Activated CD8-positive, alpha-beta memory T cell treated with anti-CD3 and anti-CD28 coated beads for 1 hour (primary cell): ENCODE measurements around the gene PSTPIP1.
A peak's percentile ranks its signal among the peaks of the same experiment; 100 is the strongest.

Source experiments
- DNase-seq, 2 donors: peaks; one replicate each; pipeline ENCODE4 v3.0.0-alpha.2; 2020; ENCODE audit warnings: low read depth in 1 of 2; ENCODE audit errors: extremely low read depth in 1 of 2

PSTPIP1 gene

GRCh38 chr15:76978522-76979330 lies 16.2 kb upstream of the PSTPIP1 start:
- no peak for DNase-seq

DNA sequence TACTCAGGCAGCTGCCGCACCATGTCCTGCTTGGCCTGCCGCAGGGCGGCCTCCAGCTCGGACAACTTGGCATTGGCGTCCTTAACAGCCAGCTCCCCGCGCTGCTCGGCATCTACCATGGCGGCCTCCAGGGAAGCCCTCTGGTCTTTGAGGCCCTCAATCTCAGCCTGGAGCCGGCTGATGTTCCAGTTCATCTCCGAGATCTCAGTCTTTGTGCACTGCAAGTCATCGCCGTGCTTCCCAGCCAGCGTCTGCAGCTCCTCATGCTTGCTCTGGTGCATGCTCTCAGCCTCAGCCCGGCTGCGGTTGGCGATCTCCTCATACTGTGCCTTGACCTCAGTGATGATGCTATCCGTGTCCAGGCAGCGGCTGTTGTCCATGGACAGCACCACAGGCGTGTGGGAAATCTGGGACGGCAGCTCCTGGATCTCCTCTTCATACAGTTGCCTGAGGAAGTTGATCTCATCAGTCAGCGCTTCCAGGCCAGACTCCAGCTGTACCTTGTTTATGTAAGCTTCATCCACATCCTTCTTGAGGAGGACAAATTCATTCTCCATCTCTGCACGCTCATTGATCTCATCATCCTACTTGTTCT lies 15.5 kb upstream of the PSTPIP1 start:
- no peak for DNase-seq

GRCh38 chr15:76979996-76980520 lies 14.9 kb upstream of the PSTPIP1 start:
- DNase-seq, result no peak

DNA sequence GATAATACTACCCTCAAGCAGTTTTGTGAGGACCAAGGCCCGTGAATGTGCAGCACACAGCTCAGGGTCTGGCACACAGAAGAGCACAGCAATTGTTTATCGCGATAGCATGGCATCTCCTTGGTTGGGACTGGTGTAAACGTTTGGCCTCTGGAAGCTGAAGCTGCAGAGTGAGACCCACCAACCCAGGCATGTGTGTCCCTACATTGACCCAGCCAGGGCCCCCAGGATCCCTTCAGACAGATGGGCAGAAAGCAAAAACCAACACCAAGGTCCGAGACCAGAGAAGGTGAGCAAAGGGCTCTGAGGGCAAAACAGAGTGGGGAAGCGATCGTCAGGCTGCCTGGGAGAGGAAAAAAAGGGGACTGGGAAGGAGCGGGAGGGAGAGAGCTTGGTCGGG lies 12.6 kb upstream of the PSTPIP1 start:
- no peak for DNase-seq

GRCh38 chr15:76982756-76983155 lies 12.2 kb upstream of the PSTPIP1 start:
- DNase-seq, result no peak

DNA sequence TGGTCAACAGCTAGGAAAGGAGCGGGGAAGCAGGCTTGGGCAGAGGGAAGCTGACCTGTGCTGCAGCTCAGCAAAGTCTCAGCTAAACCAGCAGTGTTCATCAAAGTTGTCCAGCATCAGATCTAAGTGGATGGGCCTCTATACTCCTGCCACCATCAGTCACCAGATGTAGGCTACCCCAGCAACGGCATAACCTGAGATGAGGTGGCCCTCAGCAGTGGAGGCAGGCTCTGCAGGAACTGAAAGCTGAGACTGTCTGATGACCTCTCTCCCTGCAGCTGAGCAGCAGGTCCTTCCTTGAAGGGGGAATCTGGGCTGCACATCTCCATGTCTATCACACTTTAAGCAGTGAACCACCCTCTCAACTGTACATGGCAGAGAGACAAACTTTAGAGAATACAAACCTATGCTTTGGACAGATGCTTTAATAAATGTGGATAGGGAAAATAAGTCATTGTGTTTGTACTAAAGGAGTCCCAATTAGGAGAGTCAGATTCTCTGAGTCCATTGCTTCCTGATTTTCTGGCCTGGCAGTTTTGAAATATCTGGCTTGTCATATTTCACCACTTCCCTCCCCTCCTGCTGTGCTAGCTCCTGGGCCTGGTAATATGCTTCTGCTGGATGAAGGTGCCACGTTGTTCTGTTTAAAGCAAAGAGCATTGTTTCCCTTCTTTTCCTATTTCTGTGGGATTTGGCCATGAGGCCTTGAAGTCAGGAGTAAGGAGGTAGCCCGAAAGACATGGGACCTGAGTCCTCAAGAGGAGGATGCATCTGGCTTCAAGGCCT lies 11.1 kb upstream of the PSTPIP1 start:
- DNase-seq, result no peak

DNA sequence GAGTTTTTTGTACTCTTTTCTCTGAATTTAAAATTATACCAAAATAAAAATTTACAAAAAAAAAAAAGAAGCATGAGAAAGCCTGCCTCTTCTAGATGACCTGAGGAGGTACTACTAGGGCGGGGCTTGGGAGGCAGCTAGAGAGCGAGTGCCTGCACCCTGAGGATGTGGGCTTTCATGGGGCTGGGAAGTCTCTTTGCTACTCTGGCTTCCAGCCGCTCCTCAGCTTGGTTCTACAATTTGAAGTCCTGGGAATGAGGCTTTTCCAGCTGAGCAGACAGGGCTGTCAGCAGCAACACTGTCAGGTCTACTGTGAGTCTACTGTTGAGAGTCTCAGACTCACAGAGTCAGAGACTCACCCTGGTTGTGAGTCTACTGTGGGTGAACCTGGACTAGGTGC lies 8.2 kb upstream of the PSTPIP1 start:
- DNase-seq, result no peak

- DNase-seq, result no peak
Observed at GRCh38 chr15:76987276-76987675, 7.7 kb upstream of the PSTPIP1 start.

GRCh38 chr15:76987896-76988860 lies 6.7 kb upstream of the PSTPIP1 start:
- DNase-seq, result no peak

DNA sequence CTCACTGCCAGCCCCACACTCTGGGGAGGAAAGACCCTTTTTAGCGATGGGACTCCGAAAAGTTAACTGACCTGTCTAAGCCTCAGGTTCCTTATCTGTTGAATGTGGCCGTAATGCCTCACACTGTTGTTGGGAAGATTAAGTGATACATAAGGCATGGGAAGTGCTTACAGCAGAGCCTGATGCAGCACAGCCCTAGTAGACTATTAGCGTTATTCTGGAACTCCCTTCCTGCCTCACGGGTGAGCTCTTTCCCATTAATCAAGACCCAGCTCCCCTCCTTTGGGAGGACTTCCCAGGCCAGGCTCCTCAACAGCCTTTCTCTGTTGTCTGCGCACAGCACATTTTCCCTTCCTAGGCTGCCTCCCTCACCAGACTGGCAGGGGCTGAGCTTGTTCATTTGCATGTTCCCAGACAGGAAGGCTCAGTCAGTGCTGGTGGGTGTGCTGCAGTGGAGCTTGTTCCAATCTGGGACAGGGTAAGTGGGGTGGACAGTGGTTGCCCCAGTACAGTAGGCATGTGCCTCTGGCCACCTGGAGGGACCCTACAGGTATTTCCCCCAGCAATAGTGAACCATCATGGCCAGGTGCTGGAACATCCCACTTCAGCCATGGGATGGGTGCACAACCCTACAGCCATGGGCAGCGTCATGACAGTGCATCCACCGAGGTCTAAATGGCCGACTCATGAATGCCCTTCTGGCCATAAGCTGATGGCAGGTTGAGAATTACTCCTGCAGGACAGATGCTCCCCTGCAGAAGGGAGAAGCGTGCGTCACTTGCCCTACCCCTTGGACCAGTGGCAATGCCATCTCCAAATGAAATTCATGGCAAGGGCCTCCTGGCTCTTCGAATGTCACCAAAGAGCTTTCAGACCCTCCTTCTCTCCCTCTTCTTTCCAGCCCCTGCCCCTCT lies 5.8 kb upstream of the PSTPIP1 start:
- no peak for DNase-seq

DNA sequence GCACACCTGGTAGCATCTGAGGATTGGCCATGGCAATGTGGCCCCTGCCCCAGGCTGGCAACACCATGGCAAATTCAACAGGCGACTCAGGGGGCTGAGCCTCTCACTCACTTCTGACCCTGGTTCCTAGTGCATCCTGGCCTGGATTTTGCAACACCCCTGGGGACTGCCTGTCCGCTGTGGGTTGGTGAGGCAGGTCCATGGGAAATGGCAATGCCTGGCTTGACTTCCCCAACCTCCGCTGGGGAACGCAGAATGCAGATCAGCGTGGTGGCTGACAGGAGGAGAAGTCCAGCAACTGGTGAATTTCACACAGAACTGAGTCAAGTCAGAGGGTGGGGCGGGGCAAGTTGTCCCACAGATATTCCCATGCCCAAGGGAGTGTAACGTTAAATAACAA lies 3.9 kb upstream of the PSTPIP1 start:
- DNase-seq, result no peak

GRCh38 chr15:76991741-76992645 lies 2.9 kb upstream of the PSTPIP1 start:
- DNase-seq, result no peak

- no peak for DNase-seq
Observed at GRCh38 chr15:76993114-76993725, 1.7 kb upstream of the PSTPIP1 start.

- peak in 1 of 2 donors; percentile 44 for DNase-seq
Observed at GRCh38 chr15:76994001-76994400, 925 bp upstream of the PSTPIP1 start.

DNA sequence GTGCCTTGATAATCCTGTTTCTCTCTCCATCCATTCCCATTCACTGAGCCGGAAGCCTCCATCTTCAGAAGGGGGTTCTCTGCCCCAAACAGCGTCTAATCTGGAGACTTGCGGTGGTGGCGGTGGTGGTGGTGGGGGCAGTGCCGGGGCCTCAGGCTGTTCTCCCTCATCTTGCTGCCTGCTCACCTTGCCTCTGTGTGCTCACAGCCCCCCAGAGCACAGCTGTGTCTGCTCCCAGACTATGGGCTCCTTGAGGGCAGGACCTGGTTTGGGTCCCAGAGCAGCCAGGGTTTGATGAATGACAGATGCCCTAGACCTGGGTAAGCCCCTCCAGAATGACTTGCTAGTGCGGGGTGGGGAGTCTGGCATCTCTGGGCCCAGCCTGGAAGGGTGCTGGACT lies 430 bp upstream of the PSTPIP1 start:
- no peak for DNase-seq

DNA sequence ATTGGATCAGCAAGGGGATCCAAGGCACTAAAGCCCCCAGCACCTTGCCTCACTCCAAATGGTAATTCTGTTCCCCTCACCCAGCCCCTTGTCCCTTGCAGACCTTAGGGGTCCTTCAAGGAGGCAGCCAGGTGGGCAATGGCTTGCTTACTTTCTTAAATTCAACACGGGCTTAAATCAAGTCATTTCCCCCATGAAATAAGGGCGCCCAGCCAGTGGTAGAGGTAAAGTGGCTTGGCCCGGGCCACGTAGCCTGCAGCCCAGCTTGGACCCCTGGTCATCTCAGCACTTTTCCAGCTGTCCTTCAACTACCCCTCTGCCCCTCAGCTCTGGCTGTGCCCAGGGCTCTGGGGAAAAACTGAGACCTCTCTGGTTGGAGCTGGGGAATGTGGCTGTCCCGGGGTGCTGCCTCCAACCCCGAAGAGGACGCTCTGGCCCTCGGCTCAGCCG lies 1.2 kb downstream of the PSTPIP1 start:
- no peak for DNase-seq

- peak in 1 of 2 donors; percentile 46 for DNase-seq
Observed at GRCh38 chr15:76996526-76997401, 1.8 kb downstream of the PSTPIP1 start.
